Measurements from ENCODE around the gene SMAD6.

The SMAD6 gene

DNA sequence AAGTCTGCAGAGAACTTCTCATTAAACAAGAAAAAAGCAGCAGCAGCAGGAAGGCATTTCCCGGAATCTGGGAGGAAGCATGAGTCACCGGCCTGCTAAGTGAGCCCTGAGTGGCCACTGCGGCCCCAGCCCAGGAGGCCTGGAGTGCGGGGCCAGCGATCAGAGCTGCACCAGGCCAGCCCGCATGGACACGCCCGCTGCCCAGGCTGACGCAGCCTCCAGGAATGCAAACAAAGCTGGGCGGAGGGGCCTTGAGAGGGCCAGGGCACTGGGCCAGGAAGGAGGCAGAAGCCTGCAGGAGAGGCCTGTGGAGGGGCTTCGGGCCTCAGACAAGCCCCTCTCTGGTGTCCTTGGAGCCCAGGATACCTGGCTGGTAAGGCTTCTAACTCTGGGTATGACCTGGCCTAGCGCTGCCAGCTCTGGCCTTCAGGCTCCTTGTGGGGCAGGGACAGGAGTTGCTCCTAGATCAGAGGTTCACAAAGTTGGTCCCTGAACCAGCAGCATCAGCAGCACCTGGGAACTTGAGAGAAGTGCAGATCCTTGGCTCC lies 101.2 kb downstream of the SMAD6 start:
- H3K4me3 ChIP-seq (ENCODE audit: low read length): no peak overlapping the region
- no peaks in the 10 kb centered on the region for H3K79me2 ChIP-seq (ENCODE audit: control insufficient read depth, insufficient read depth, low read length)
- no peak overlapping the region for H2BK15ac ChIP-seq (replicated peaks; ENCODE audit: low read depth)
- H3K4me2 ChIP-seq (ENCODE audit: low read length): no peak overlapping the region
- no peak overlapping the region for H3K4ac ChIP-seq (ENCODE audit: low read depth, low read length)
- peak overlapping the region; percentile 31 for H3K9ac ChIP-seq (ENCODE audit: low read length)
- WGBS (ENCODE audit: extremely low coverage, insufficient coverage, low lambda C conversion rate): no CpG with 5 or more reads among the region's 12 CpGs
- peak overlapping the region; percentile 34 for H3K27ac ChIP-seq (ENCODE audit: low read depth, low read length)
- H2AK5ac ChIP-seq (ENCODE audit: low read length): no peak overlapping the region
- peak; percentile 96 for DNase-seq
- no peaks in the 10 kb centered on the region for H3K4me1 ChIP-seq (ENCODE audit: control insufficient read depth, low read depth, low read length)
- H3K56ac ChIP-seq (ENCODE audit: low read length): peak overlapping the region; percentile 63
- no peak overlapping the region for H4K5ac ChIP-seq (ENCODE audit: low read length)
- no peaks in the 10 kb centered on the region for H3K27me3 ChIP-seq (ENCODE audit: insufficient read depth, low read length, poor library complexity)
- H3K79me1 ChIP-seq (ENCODE audit: low read length): no peaks in the 10 kb centered on the region
- H3K23ac ChIP-seq (ENCODE audit: low read length): no peak overlapping the region
- no peak overlapping the region for H4K8ac ChIP-seq (ENCODE audit: low read depth, low read length)
- no peaks in the 10 kb centered on the region for H3K36me3 ChIP-seq (ENCODE audit: control insufficient read depth, insufficient read depth, low read length)
- H2BK120ac ChIP-seq (ENCODE audit: low read depth, low read length): no peak overlapping the region
- H3K18ac ChIP-seq (ENCODE audit: low read length): no peak overlapping the region
- no peak overlapping the region for H2BK5ac ChIP-seq (ENCODE audit: low read length)

DNA sequence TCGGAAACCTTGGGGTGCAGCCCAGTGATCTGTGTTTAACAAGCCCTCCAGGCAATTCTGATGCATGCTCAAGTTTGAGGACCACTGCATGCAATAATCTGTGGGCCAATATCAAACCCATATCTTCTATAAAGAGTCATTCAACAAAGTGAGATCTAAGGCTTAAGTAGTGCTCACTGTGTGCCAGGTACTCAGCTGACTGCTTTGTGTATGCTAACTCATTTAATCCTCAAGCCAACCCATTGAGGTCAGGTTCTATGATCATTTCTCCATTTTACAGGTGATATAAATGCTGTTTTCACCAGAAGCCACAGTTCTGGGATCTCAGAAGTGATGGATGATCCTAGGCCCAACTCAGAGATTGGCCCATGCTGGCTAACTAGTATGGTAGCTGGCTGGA lies 101.7 kb downstream of the SMAD6 start:
- no peak for DNase-seq
- Histone ChIP-seq H3K4me3 (ENCODE audit: low read length) (no peak overlapping the region), H4K5ac (ENCODE audit: low read length) (no peak overlapping the region), H3K4ac (ENCODE audit: low read depth, low read length) (no peak overlapping the region), H2BK120ac (ENCODE audit: low read depth, low read length) (no peak overlapping the region), H3K23ac (ENCODE audit: low read length) (no peak overlapping the region), H3K56ac (ENCODE audit: low read length) (peak overlapping the region; percentile 63), H3K18ac (ENCODE audit: low read length) (no peak overlapping the region), H3K27me3 (ENCODE audit: insufficient read depth, low read length, poor library complexity) (no peaks in the 10 kb centered on the region), H3K79me2 (ENCODE audit: control insufficient read depth, insufficient read depth, low read length) (no peaks in the 10 kb centered on the region), H2AK5ac (ENCODE audit: low read length) (no peak overlapping the region), H3K9ac (ENCODE audit: low read length) (no peak overlapping the region), H3K36me3 (ENCODE audit: control insufficient read depth, insufficient read depth, low read length) (no peaks in the 10 kb centered on the region), H3K4me1 (ENCODE audit: control insufficient read depth, low read depth, low read length) (no peaks in the 10 kb centered on the region), H3K27ac (ENCODE audit: low read depth, low read length) (peak overlapping the region; percentile 34), H4K8ac (ENCODE audit: low read depth, low read length) (no peak overlapping the region), H3K79me1 (ENCODE audit: low read length) (no peaks in the 10 kb centered on the region), H2BK15ac (replicated peaks; ENCODE audit: low read depth) (no peak overlapping the region), H2BK5ac (ENCODE audit: low read length) (no peak overlapping the region), H3K4me2 (ENCODE audit: low read length) (no peak overlapping the region)
- WGBS (ENCODE audit: extremely low coverage, insufficient coverage, low lambda C conversion rate): no CpG with 5 or more reads among the region's 1 CpG

DNA sequence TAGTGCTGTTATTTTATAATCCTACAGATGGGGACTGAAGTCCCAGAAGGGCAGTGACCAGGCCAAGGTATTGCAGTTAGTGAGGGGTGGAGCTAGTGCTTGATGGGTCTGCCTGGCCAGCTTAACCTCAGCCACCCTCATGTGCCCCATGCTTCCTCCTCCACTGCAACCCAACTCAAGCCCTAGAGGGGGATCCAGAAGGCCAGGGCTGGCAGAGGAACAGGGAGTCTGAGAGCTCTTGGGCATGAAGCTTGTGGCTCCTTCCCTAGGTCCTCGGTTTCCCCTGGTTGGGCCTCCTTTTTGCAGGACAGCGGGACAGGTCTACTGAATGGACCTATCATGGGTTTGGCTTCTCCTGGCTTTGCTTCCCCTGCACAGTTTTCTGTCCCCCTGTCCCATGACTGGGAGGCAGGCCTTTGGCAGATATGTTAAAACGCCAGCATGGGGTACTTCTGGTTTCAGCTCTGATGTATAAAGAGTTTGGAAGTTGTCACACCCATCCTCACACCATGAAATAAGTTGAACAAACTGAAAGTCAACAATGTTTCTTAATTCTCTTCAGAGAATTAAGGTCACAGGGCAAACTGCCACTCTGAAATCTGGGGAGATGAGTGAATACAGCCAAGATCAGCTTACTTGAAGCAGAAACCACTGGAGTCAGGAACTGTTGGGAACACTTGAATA lies 103.3 kb downstream of the SMAD6 start:
- no peak overlapping the region for H4K8ac ChIP-seq (ENCODE audit: low read depth, low read length)
- H3K23ac ChIP-seq (ENCODE audit: low read length): no peak overlapping the region
- no peak overlapping the region for H2BK5ac ChIP-seq (ENCODE audit: low read length)
- H2BK15ac ChIP-seq (replicated peaks; ENCODE audit: low read depth): no peak overlapping the region
- no peak overlapping the region for H3K27ac ChIP-seq (ENCODE audit: low read depth, low read length)
- WGBS (ENCODE audit: extremely low coverage, insufficient coverage, low lambda C conversion rate): no CpG with 5 or more reads among the region's 3 CpGs
- H3K56ac ChIP-seq (ENCODE audit: low read length): no peak overlapping the region
- no peak overlapping the region for H2AK5ac ChIP-seq (ENCODE audit: low read length)
- H3K27me3 ChIP-seq (ENCODE audit: insufficient read depth, low read length, poor library complexity): no peaks in the 10 kb centered on the region
- no peak overlapping the region for H4K5ac ChIP-seq (ENCODE audit: low read length)
- no peak overlapping the region for H2BK120ac ChIP-seq (ENCODE audit: low read depth, low read length)
- H3K4me1 ChIP-seq (ENCODE audit: control insufficient read depth, low read depth, low read length): no peaks in the 10 kb centered on the region
- no peak overlapping the region for H3K9ac ChIP-seq (ENCODE audit: low read length)
- no peak overlapping the region for H3K4ac ChIP-seq (ENCODE audit: low read depth, low read length)
- no peaks in the 10 kb centered on the region for H3K79me1 ChIP-seq (ENCODE audit: low read length)
- H3K4me3 ChIP-seq (ENCODE audit: low read length): no peak overlapping the region
- no peak for DNase-seq
- no peak overlapping the region for H3K18ac ChIP-seq (ENCODE audit: low read length)
- no peaks in the 10 kb centered on the region for H3K36me3 ChIP-seq (ENCODE audit: control insufficient read depth, insufficient read depth, low read length)
- no peaks in the 10 kb centered on the region for H3K79me2 ChIP-seq (ENCODE audit: control insufficient read depth, insufficient read depth, low read length)
- H3K4me2 ChIP-seq (ENCODE audit: low read length): no peak overlapping the region

DNA sequence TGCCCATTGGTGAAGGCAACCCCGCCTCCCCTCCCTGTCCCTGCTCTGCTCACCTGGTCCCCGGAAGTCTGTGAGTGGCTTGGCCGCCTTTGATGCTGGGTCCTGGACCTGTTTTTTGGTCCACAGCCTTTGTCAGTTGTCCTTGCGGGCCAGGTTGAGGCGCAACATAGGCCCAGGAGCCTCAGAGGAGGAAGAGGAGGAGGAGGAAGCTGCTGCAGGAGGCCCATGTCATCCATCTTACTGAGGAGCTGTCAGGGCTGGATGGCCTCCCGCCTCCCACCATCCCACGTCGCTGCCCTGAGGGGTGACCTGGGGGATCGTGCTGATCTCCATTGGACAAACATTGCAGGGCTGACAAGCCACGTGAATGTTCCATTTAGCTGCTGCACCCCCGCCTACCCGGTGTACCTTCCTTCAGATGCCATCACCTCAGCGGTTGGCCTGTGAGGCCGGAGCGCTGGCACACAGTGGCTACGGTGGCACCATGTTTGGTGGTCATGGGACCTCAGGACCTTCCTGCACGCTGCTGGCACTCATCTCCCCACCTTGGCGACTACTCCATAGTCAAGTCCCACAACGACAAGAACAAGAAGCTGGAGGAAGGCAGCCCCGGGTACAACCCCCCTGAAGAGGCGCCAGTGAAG lies 106.3 kb downstream of the SMAD6 start:
- Histone ChIP-seq H3K27me3 (ENCODE audit: insufficient read depth, low read length, poor library complexity) (no peaks in the 10 kb centered on the region), H2BK120ac (ENCODE audit: low read depth, low read length) (no peak overlapping the region), H3K4me3 (ENCODE audit: low read length) (no peak overlapping the region), H3K4me1 (ENCODE audit: control insufficient read depth, low read depth, low read length) (no peaks in the 10 kb centered on the region), H3K79me1 (ENCODE audit: low read length) (no peaks in the 10 kb centered on the region), H3K4ac (ENCODE audit: low read depth, low read length) (no peak overlapping the region), H2BK5ac (ENCODE audit: low read length) (no peak overlapping the region), H3K56ac (ENCODE audit: low read length) (no peak overlapping the region), H3K27ac (ENCODE audit: low read depth, low read length) (no peak overlapping the region), H4K8ac (ENCODE audit: low read depth, low read length) (no peak overlapping the region), H3K36me3 (ENCODE audit: control insufficient read depth, insufficient read depth, low read length) (no peaks in the 10 kb centered on the region), H2BK15ac (replicated peaks; ENCODE audit: low read depth) (no peak overlapping the region), H3K4me2 (ENCODE audit: low read length) (no peak overlapping the region), H4K5ac (ENCODE audit: low read length) (no peak overlapping the region), H3K79me2 (ENCODE audit: control insufficient read depth, insufficient read depth, low read length) (no peaks in the 10 kb centered on the region), H3K9ac (ENCODE audit: low read length) (no peak overlapping the region), H3K18ac (ENCODE audit: low read length) (no peak overlapping the region), H3K23ac (ENCODE audit: low read length) (no peak overlapping the region), H2AK5ac (ENCODE audit: low read length) (no peak overlapping the region)
- no CpG with 5 or more reads among the region's 21 CpGs for whole genome bisulfite sequencing (ENCODE audit: extremely low coverage, insufficient coverage, low lambda C conversion rate)
- no peak for DNase-seq

DNA sequence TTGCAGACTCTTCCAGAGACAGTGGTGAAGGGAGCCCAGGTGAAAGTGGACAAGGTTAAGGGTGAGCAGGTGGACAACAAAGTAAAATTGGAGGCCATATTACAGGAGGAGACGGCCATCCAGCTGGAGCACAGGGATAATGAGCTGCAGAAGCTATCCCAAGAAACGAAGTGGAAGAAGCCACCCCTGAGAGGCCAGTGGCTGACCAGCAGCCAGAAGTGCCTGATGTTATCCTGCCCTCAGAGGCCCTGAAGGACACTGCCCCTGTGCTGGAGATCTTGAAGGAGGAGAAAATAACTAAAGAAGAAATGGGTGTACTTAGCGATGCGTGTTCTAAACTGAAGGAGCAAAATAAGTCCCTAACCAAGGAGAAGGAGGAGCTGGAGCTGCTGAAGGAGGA lies 107.6 kb downstream of the SMAD6 start:
- Histone ChIP-seq H3K79me2 (ENCODE audit: control insufficient read depth, insufficient read depth, low read length) (no peaks in the 10 kb centered on the region), H3K18ac (ENCODE audit: low read length) (no peak overlapping the region), H2BK5ac (ENCODE audit: low read length) (no peak overlapping the region), H3K36me3 (ENCODE audit: control insufficient read depth, insufficient read depth, low read length) (no peaks in the 10 kb centered on the region), H2BK120ac (ENCODE audit: low read depth, low read length) (no peak overlapping the region), H3K4ac (ENCODE audit: low read depth, low read length) (no peak overlapping the region), H3K23ac (ENCODE audit: low read length) (no peak overlapping the region), H3K4me2 (ENCODE audit: low read length) (no peak overlapping the region), H2BK15ac (replicated peaks; ENCODE audit: low read depth) (no peak overlapping the region), H3K56ac (ENCODE audit: low read length) (no peak overlapping the region), H3K27me3 (ENCODE audit: insufficient read depth, low read length, poor library complexity) (no peaks in the 10 kb centered on the region), H3K79me1 (ENCODE audit: low read length) (no peaks in the 10 kb centered on the region), H3K4me3 (ENCODE audit: low read length) (no peak overlapping the region), H3K4me1 (ENCODE audit: control insufficient read depth, low read depth, low read length) (no peaks in the 10 kb centered on the region), H3K27ac (ENCODE audit: low read depth, low read length) (no peak overlapping the region), H3K9ac (ENCODE audit: low read length) (no peak overlapping the region), H4K5ac (ENCODE audit: low read length) (no peak overlapping the region), H2AK5ac (ENCODE audit: low read length) (no peak overlapping the region), H4K8ac (ENCODE audit: low read depth, low read length) (no peak overlapping the region)
- no CpG with 5 or more reads among the region's 4 CpGs for WGBS (ENCODE audit: extremely low coverage, insufficient coverage, low lambda C conversion rate)
- no peak for DNase-seq
